Astrocyte of the cerebellum (primary cell): ENCODE measurements around the gene STARD8.

Experiments used
- DNase-seq: peaks from one replicate; pipeline ENCODE4 v3.0.0-alpha.2; 2011; ENCODE audit warnings: low read depth
- H3K4me3 ChIP-seq: 2 replicates; pipeline ENCODE4 v1.5.1; 2011; ENCODE audit warnings: mild to moderate bottlenecking, low read depth, low read length, moderate library complexity
- CTCF ChIP-seq: IDR thresholded peaks from 2 replicates; pipeline ENCODE4 v1.5.1; 2012; ENCODE audit warnings: low read length, low read depth, moderate library complexity, mild to moderate bottlenecking; ENCODE audit errors: missing control alignments
- in situ Hi-C: cut with HindIII; loops from 2 replicates; pipeline ENCODE4 v1.10.0; 2017; ENCODE audit warnings: low sequenced_read_pairs

STARD8 gene

GRCh38 chrX:68693481-68694434 lies 46.3 kb downstream of the STARD8 start:
- H3K4me3 ChIP-seq, result peak overlapping the region; percentile 50
- peak; percentile 13 for DNase-seq
- in situ Hi-C loops, result no loop called here
- TF ChIP-seq CTCF, result no peak

GRCh38 chrX:68694435-68695205 lies 47.2 kb downstream of the STARD8 start:
- DNase-seq, result no peak
- peak overlapping the region; percentile 50 for H3K4me3 ChIP-seq
- no peak for TF ChIP-seq CTCF
- in situ Hi-C loops, result no loop called here

- in situ Hi-C loops, result no loop called here
- TF ChIP-seq CTCF, result no peak
Measured at GRCh38 chrX:68695206-68695845, 47.9 kb downstream of the STARD8 start.

GRCh38 chrX:68696267-68696990 lies 49.0 kb downstream of the STARD8 start:
- no peak overlapping the region for H3K4me3 ChIP-seq
- no peak for TF ChIP-seq CTCF
- no peak for DNase-seq
- in situ Hi-C loops, result no loop called here

More at GRCh38 chrX:68695206-68695845, 47.9 kb downstream of the STARD8 start:
- no peak overlapping the region for H3K4me3 ChIP-seq
- no peak for DNase-seq

GRCh38 chrX:68697036-68697435 lies 49.6 kb downstream of the STARD8 start:
- in situ Hi-C loops, result no loop called here
- no peak for DNase-seq
- H3K4me3 ChIP-seq, result no peak overlapping the region
- no peak for TF ChIP-seq CTCF
